HCT116 (cell line): ENCODE results near the gene MIDN.

Source experiments
- CEBPB ChIP-seq: IDR thresholded peaks from 2 replicates; pipeline ENCODE4 v1.6.1; 2012; ENCODE audit warnings: low read depth
- EGR1 ChIP-seq: IDR thresholded peaks from 2 replicates; pipeline ENCODE4 v1.6.1; 2012; ENCODE audit warnings: low read depth
- EZH2 ChIP-seq: fragments of 200-600 bp; sonication (generic); IDR thresholded peaks from 2 replicates; pipeline ENCODE4 v1.6.1; 2017; ENCODE audit warnings: antibody characterized with exemption, mixed run types
- EZH2phosphoT487 ChIP-seq: fragments of 200-600 bp; IDR thresholded peaks from 2 replicates; pipeline ENCODE4 v1.6.1; 2018; ENCODE audit warnings: antibody characterized with exemption, borderline replicate concordance
- JUND ChIP-seq: IDR thresholded peaks from 2 replicates; pipeline ENCODE4 v1.6.1; 2012
- POLR2A ChIP-seq: IDR thresholded peaks from 2 replicates; pipeline ENCODE4 v1.7.0; 2011; ENCODE audit warnings: borderline replicate concordance; ENCODE audit not compliant: insufficient read depth, insufficient read length; ENCODE audit errors: extremely low read depth
- POLR2AphosphoS5 ChIP-seq: IDR thresholded peaks from 2 replicates; pipeline ENCODE4 v1.6.1; 2011; ENCODE audit warnings: mild to moderate bottlenecking, low read depth, low read length, moderate library complexity
- RAD21 ChIP-seq: IDR thresholded peaks from 2 replicates; pipeline ENCODE4 v1.6.1; 2012; ENCODE audit warnings: low read depth, mild to moderate bottlenecking
- SIN3A ChIP-seq: IDR thresholded peaks from 2 replicates; pipeline ENCODE4 v1.6.1; 2012; ENCODE audit warnings: low read depth
- TCF7L2 ChIP-seq: IDR thresholded peaks from 2 replicates; pipeline ENCODE4 v1.7.0; 2011; ENCODE audit warnings: borderline replicate concordance, inconsistent platforms; ENCODE audit not compliant: insufficient read depth, insufficient read length; ENCODE audit errors: extremely low read depth
- YY1 ChIP-seq: IDR thresholded peaks from 2 replicates; pipeline ENCODE4 v1.6.1; 2011; ENCODE audit warnings: low read length, low read depth, moderate library complexity, mild to moderate bottlenecking; ENCODE audit not compliant: insufficient replicate concordance; ENCODE audit errors: extremely low read depth
- ZNF274 ChIP-seq: fragments of 200-500 bp; sonication (Bioruptor generic); IDR thresholded peaks from 2 replicates; pipeline ENCODE4 v1.6.1; 2014; ENCODE audit warnings: mild to moderate bottlenecking, low read depth, low read length, inconsistent platforms
- TF ChIP-seq, protein P1 (sequence below), 3 experiments: fragments of 200-600 bp in 1 of 3; sonication (generic) in 1 of 3; IDR thresholded peaks in 2 of 3; conservative IDR thresholded peaks in 1 of 3; 2 replicates each; pipeline ENCODE4 v1.5.1; 2012 to 2017; ENCODE audit warnings: low read depth in 2 of 3, low read length in 2 of 3, antibody characterized with exemption in 1 of 3, borderline replicate concordance in 1 of 3, control low read depth in 1 of 3, mild to moderate bottlenecking in 1 of 3, mixed read lengths in 1 of 3, mixed run types in 1 of 3, moderate library complexity in 1 of 3; ENCODE audit not compliant: insufficient read depth in 1 of 3

DNA sequence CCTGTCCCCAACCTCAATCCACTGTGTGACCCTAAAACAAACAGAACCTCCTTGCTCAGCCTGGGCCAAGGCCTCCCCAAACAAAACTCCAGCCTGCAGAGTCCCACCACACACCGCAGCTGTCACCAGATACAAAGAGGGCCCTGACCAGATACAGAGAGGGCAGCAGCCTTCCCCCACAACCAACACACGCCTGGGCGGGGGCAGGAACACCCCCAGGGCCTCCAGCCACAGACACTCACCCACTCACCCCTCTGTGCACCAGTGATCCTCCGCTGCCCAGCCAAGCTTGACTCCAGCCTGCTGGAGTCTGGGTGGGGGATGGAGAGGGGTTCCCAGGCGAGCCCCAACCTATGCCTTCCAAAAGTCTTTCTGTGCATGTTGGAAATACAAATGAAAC is 14.8 kb downstream of the MIDN start:
- TF ChIP-seq, protein P1, sequence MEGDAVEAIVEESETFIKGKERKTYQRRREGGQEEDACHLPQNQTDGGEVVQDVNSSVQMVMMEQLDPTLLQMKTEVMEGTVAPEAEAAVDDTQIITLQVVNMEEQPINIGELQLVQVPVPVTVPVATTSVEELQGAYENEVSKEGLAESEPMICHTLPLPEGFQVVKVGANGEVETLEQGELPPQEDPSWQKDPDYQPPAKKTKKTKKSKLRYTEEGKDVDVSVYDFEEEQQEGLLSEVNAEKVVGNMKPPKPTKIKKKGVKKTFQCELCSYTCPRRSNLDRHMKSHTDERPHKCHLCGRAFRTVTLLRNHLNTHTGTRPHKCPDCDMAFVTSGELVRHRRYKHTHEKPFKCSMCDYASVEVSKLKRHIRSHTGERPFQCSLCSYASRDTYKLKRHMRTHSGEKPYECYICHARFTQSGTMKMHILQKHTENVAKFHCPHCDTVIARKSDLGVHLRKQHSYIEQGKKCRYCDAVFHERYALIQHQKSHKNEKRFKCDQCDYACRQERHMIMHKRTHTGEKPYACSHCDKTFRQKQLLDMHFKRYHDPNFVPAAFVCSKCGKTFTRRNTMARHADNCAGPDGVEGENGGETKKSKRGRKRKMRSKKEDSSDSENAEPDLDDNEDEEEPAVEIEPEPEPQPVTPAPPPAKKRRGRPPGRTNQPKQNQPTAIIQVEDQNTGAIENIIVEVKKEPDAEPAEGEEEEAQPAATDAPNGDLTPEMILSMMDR (IDR thresholded peaks at IDR 0.05 in 2 of 3, conservative IDR thresholded peaks at IDR 0.05 in 1 of 3; ENCODE audit: borderline replicate concordance in 1 of 3, insufficient read depth in 1 of 3, low read depth in 2 of 3, low read length in 2 of 3): no peak
- TF ChIP-seq RAD21: no peak
- TF ChIP-seq ZNF274: no peak
- no peak for TF ChIP-seq EZH2phosphoT487
- TF ChIP-seq POLR2AphosphoS5: no peak
- TF ChIP-seq JUND: no peak
- TF ChIP-seq CEBPB: no peak
- TF ChIP-seq SIN3A: no peak
- TF ChIP-seq EZH2: no peak
- TF ChIP-seq TCF7L2: no peak
- no peak for TF ChIP-seq EGR1
- TF ChIP-seq YY1: no peak
- no peak for TF ChIP-seq POLR2A
